HCT116 (cell line): Measurements from ENCODE around the gene ADPRHL1. TPM values are rescaled to one million over a fixed set of nuclear protein-coding genes. Genes with fewer than 3 reads are reported as not detected.
A peak's percentile ranks its signal among the peaks of the same experiment; 100 is the strongest.

Experiments used
- ATAC-seq: fragments of 200-7000 bp; cut with Tn5 transposase; 2 replicates; pipeline ENCODE4 v1.9.1; 2020; ENCODE audit warnings: mild to moderate bottlenecking, moderate library complexity
- BruUV-seq: library from RNA; stranded (reverse); fragments of 400-500 nt; replicated peaks from 2 replicates; lab custom pipeline; 2021; lab: Mats Ljungman, UMichigan
- CTCF ChIA-PET: fragments of 300-600 bp; sonication (Branson Sonifier 250); formaldehyde crosslinking; loops from one replicate; lab custom pipeline; 2021; ENCODE audit warnings: antibody characterized with exemption; lab: Charles Lee
- POLR2A ChIA-PET: fragments of 300-600, 350-600 bp; sonication (Branson Sonifier 250); formaldehyde crosslinking; loops from one replicate; lab custom pipeline; 2021; ENCODE audit warnings: antibody characterized with exemption; lab: Charles Lee
- RAD21 ChIA-PET, 2 experiments: fragments of 300-600 bp; sonication (Branson Sonifier 250); formaldehyde crosslinking; loops; one replicate each; lab custom pipeline; 2023; ENCODE audit warnings: low total read pairs in 2 of 2; ENCODE audit not compliant: uncharacterized antibody in 2 of 2, unreplicated experiment in 2 of 2, low non-redundant PET in 1 of 2; lab: Charles Lee
- DNase-seq: peaks from one replicate; pipeline ENCODE4 v3.0.0-alpha.2; 2010; ENCODE audit warnings: low read depth, low spot score
- H2AFZ ChIP-seq: fragments of 200-600 bp; shearing (Covaris generic), sonication (generic); 2 replicates; pipeline ENCODE4 v1.6.1; 2017; ENCODE audit warnings: low read depth, mixed run types, mixed read lengths, antibody characterized with exemption, low read length; ENCODE audit not compliant: poor library complexity, severe bottlenecking
- H3K27ac ChIP-seq: 2 replicates; pipeline ENCODE4 v1.5.1; 2012; ENCODE audit warnings: low read depth, low read length
- H3K27me3 ChIP-seq: fragments of 200-600 bp; sonication (generic); 2 replicates; pipeline ENCODE4 v1.6.1; 2016; ENCODE audit warnings: mixed run types, low read length, mixed read lengths; ENCODE audit not compliant: insufficient read depth
- H3K36me3 ChIP-seq, 2 experiments: fragments of 200-500 bp in 1 of 2; fragments of 200-600 bp in 1 of 2; sonication (Bioruptor generic) in 1 of 2; sonication (generic) in 1 of 2; 2 replicates each; pipeline versions ENCODE4 v1.5.1 to v1.6.1; 2014 to 2016; ENCODE audit warnings: low read length in 2 of 2, inconsistent platforms in 1 of 2, mixed read lengths in 1 of 2, mixed run types in 1 of 2; ENCODE audit not compliant: insufficient read depth in 2 of 2, control insufficient read depth in 1 of 2
- H3K4me1 ChIP-seq, 2 experiments: fragments of 200-600 bp in 1 of 2; sonication (generic) in 1 of 2; 2 replicates each; pipeline versions ENCODE4 v1.5.1 to v1.6.1; 2012 to 2017; ENCODE audit warnings: low read length in 2 of 2, inconsistent platforms in 1 of 2, mild to moderate bottlenecking in 1 of 2, mixed read lengths in 1 of 2, mixed run types in 1 of 2, moderate library complexity in 1 of 2; ENCODE audit not compliant: insufficient read depth in 2 of 2, control insufficient read depth in 1 of 2
- H3K4me2 ChIP-seq: fragments of 200-600 bp; sonication (generic); 2 replicates; pipeline ENCODE4 v1.6.1; 2017; ENCODE audit warnings: mixed run types, low read length, mixed read lengths
- H3K4me3 ChIP-seq, 2 experiments: fragments of 200-600 bp in 1 of 2; sonication (generic) in 1 of 2; replicated peaks in 1 of 2; 2 replicates each; pipeline ENCODE4 v1.5.1; 2011 to 2016; ENCODE audit warnings: low read length in 2 of 2, control low read depth in 1 of 2, low read depth in 1 of 2, mild to moderate bottlenecking in 1 of 2, mixed read lengths in 1 of 2, mixed run types in 1 of 2
- H3K79me2 ChIP-seq: fragments of 200-600 bp; sonication (generic); 2 replicates; pipeline ENCODE4 v1.6.1; 2017; ENCODE audit warnings: mild to moderate bottlenecking, mixed run types, low read length, moderate library complexity, mixed read lengths; ENCODE audit not compliant: insufficient read depth
- H3K9ac ChIP-seq: fragments of 200-600 bp; sonication (generic); 2 replicates; pipeline ENCODE4 v1.6.1; 2016; ENCODE audit warnings: low read length, mixed read lengths
- H3K9me2 ChIP-seq: fragments of 200-600 bp; sonication (generic), shearing (Covaris generic); 2 replicates; pipeline ENCODE4 v1.6.1; 2017; ENCODE audit warnings: mixed run types, mild to moderate bottlenecking, moderate library complexity; ENCODE audit not compliant: insufficient read depth
- H3K9me3 ChIP-seq, 2 experiments: fragments of 200-500 bp in 1 of 2; fragments of 200-600 bp in 1 of 2; sonication (Bioruptor generic) in 1 of 2; sonication (generic) in 1 of 2; 2 replicates each; pipeline ENCODE4 v1.6.1; 2014 to 2017; ENCODE audit warnings: low read length in 2 of 2, mixed read lengths in 2 of 2, inconsistent platforms in 1 of 2, low read depth in 1 of 2, mild to moderate bottlenecking in 1 of 2, mixed run types in 1 of 2, moderate library complexity in 1 of 2; ENCODE audit not compliant: control insufficient read depth in 1 of 2, insufficient read depth in 1 of 2
- H4K20me1 ChIP-seq: fragments of 200-600 bp; sonication (generic), shearing (Covaris generic); 2 replicates; pipeline ENCODE4 v1.6.1; 2017; ENCODE audit warnings: mixed run types, mild to moderate bottlenecking, moderate library complexity; ENCODE audit not compliant: insufficient read depth
- CTCF ChIP-seq, 3 experiments: fragments of 200-600 bp in 1 of 3; sonication (generic) in 1 of 3; IDR thresholded peaks in 2 of 3; conservative IDR thresholded peaks in 1 of 3; 2 replicates each; pipeline ENCODE4 v1.5.1; 2012 to 2017; ENCODE audit warnings: low read depth in 2 of 3, low read length in 2 of 3, antibody characterized with exemption in 1 of 3, borderline replicate concordance in 1 of 3, control low read depth in 1 of 3, mild to moderate bottlenecking in 1 of 3, mixed read lengths in 1 of 3, mixed run types in 1 of 3, moderate library complexity in 1 of 3; ENCODE audit not compliant: insufficient read depth in 1 of 3
- ELF1 ChIP-seq: IDR thresholded peaks from 2 replicates; pipeline ENCODE4 v1.6.1; 2012; ENCODE audit warnings: low read depth, borderline replicate concordance
- POLR2AphosphoS5 ChIP-seq: IDR thresholded peaks from 2 replicates; pipeline ENCODE4 v1.6.1; 2011; ENCODE audit warnings: mild to moderate bottlenecking, low read depth, low read length, moderate library complexity
- SIN3A ChIP-seq: IDR thresholded peaks from 2 replicates; pipeline ENCODE4 v1.6.1; 2012; ENCODE audit warnings: low read depth
- SP1 ChIP-seq: IDR thresholded peaks from 2 replicates; pipeline ENCODE4 v1.6.1; 2012; ENCODE audit warnings: low read depth
- SRF ChIP-seq: IDR thresholded peaks from 2 replicates; pipeline ENCODE4 v1.6.1; 2012; ENCODE audit warnings: low read depth
- TCF7L2 ChIP-seq: IDR thresholded peaks from 2 replicates; pipeline ENCODE4 v1.7.0; 2011; ENCODE audit warnings: borderline replicate concordance, inconsistent platforms; ENCODE audit not compliant: insufficient read depth, insufficient read length; ENCODE audit errors: extremely low read depth
- intact Hi-C: fragments of 100-400 bp; cut with micrococcal nuclease; formaldehyde crosslinking; loops from 2 replicates; pipeline ENCODE4 v1.10.0; 2022
- total RNA-seq: library from RNA; stranded (reverse); gene quantifications from one replicate; pipeline ENCODE4 v1.2.1, GENCODE V29; 2021; ENCODE audit not compliant: unreplicated experiment

Gene ADPRHL1
- total RNA-seq, 1 experiment from 2014 or later, result 12.6 TPM

DNA sequence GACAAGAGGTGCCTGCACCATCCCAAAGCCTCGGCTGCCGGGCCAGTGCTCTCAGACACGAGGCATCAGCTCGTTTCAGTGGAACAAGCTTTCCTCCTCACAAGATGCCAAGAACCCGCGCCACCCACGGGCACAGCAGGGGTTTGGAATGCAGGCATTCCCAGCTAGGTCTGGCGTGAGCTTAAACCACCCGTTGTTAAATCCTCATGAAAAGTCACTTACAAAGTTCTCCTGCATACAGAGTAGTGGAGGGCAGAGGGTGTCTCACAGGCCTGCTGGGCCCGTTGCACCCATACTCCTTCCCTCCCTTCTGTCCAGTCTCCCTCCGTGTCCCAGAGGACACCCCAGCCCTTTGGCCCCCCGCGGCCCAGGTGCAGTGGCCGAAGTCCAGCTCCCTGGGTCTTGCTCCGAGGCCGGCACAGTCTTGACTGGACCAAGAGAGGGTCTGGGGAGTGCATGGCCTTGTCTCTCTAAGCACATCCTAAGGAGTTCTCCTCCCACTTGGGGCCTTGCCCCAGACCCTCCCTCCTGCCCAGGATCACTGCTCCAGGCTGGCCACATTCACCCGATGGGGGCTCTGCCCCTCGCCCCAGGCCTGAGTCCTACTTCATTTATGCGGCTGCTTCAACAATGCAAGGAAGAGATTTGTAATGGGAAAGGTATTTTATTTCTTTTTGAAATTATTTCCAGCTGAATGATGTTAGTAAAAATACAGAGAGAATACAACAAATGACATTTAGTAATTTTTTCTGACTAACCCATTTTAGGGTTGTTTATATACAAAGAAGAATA, 54.1 kb downstream of the ADPRHL1 start:
- DNase-seq (no peak), ATAC-seq (no peak; the same call in 1 of the 2 replicates)
- H3K4me1 ChIP-seq, result peaks cover 10 to 11% of the 10 kb centered on the region in 2 experiments
- POLR2A ChIA-PET, result interaction anchor here (0.6 kb wide), 1 partner anchor 24 kb away, joined by 3 read pairs; no protein-coding TSS in a partner anchor
- BruUV-seq, result no TSS peak
- CTCF ChIA-PET, result no interaction called here
- no peaks in the 10 kb centered on the region for H3K9me2 ChIP-seq
- no peaks in the 10 kb centered on the region for H3K9me3 ChIP-seq
- H3K79me2 ChIP-seq, result no peaks in the 10 kb centered on the region
- intact Hi-C loops, result loop anchor here (10.0 kb wide), 1 partner anchor 364 kb away; no protein-coding TSS in a partner anchor
- H3K4me2 ChIP-seq, result peak overlapping the region; percentile 31; the same call in 1 of the 2 replicates
- RAD21 ChIA-PET, result interaction anchor here in 1 of 2 experiments (0.6 kb wide), 1 partner anchor 166 kb away, joined by 3 read pairs; no protein-coding TSS in a partner anchor
- H3K36me3 ChIP-seq, result no peaks in the 10 kb centered on the region
- no peak overlapping the region for H3K4me3 ChIP-seq
- H3K9ac ChIP-seq, result no peak overlapping the region
- no peaks in the 10 kb centered on the region for H3K27me3 ChIP-seq
- no peak overlapping the region for H3K27ac ChIP-seq
- no peak overlapping the region for H2AFZ ChIP-seq
- no peaks in the 10 kb centered on the region for H4K20me1 ChIP-seq
- TF ChIP-seq SRF (no peak), SIN3A (no peak), ELF1 (no peak), POLR2AphosphoS5 (no peak), TCF7L2 (no peak), SP1 (no peak), CTCF (IDR thresholded peaks at IDR 0.05 in 2 of 3, conservative IDR thresholded peaks at IDR 0.05 in 1 of 3; ENCODE audit: borderline replicate concordance in 1 of 3, insufficient read depth in 1 of 3, low read depth in 2 of 3, low read length in 2 of 3) (no peak)
